K562 (cell line): ENCODE data around the gene ARHGEF16. TPM values are rescaled to one million over a fixed set of nuclear protein-coding genes. Genes with fewer than 3 reads are reported as not detected.

Experiments
- ATAC-seq: fragments of 200-7000 bp; cut with Tn5 transposase; 3 replicates; pipeline ENCODE4 v1.9.1; 2020; ENCODE audit warnings: moderate library complexity
- BruUV-seq: library from RNA; stranded (reverse); fragments of 400-500 nt; replicated peaks from 2 replicates; lab custom pipeline; 2021; lab: Mats Ljungman, UMichigan
- CTCF ChIA-PET: fragments of 300-600 bp; formaldehyde crosslinking; extraction: SDS; loops from one replicate; lab custom pipeline; 2021; ENCODE audit warnings: low intra/inter-chr PET ratio; lab: Yijun Ruan, JAX
- POLR2A ChIA-PET: fragments of 300-600, 350-650 bp; sonication (Branson Sonifier 250); formaldehyde crosslinking; extraction: SDS; loops from one replicate; lab custom pipeline; 2021; ENCODE audit warnings: antibody characterized with exemption, inconsistent platforms; lab: Yijun Ruan, JAX
- DNase-seq, 4 experiments: peaks; one replicate each; pipeline versions ENCODE4 v3.0.0 to v3.0.0-alpha.2; 2011 to 2018; ENCODE audit warnings: low spot score in 3 of 4, mixed read lengths in 3 of 4; ENCODE audit errors: extremely low read depth in 1 of 4
- FAIRE-seq: peaks from 2 replicates; lab custom pipeline; 2011; peaks lifted over from hg19 to GRCh38; lab: Jason Lieb, UNC
- H2AFZ ChIP-seq: 2 replicates; pipeline ENCODE4 v1.6.0; 2011; ENCODE audit warnings: low read depth, low read length, control low read depth, inconsistent platforms
- H3K27ac ChIP-seq: fragments of 200-600 bp; 3 replicates; pipeline ENCODE4 v1.8.0; 2011; ENCODE audit warnings: low read depth, mild to moderate bottlenecking, control low read depth, inconsistent platforms, low read length, moderate library complexity, mixed read lengths; ENCODE audit errors: extremely low read depth
- H3K27me3 ChIP-seq, 2 experiments: fragments of 300-600 bp in 1 of 2; 2 replicates in 1 of 2; 3 replicates in 1 of 2; pipeline versions ENCODE4 v1.6.0 to v1.8.0; 2011; ENCODE audit warnings: inconsistent platforms in 2 of 2, low read length in 2 of 2, mild to moderate bottlenecking in 1 of 2, mixed read lengths in 1 of 2, moderate library complexity in 1 of 2; ENCODE audit not compliant: control insufficient read depth in 2 of 2, insufficient read depth in 2 of 2
- H3K36me3 ChIP-seq: fragments of 300-600 bp; 3 replicates; pipeline ENCODE4 v1.8.0; 2011; ENCODE audit warnings: mild to moderate bottlenecking, low read length, inconsistent platforms; ENCODE audit not compliant: control insufficient read depth, insufficient read depth
- H3K4me1 ChIP-seq, 2 experiments: fragments of 200-600 bp in 1 of 2; replicated peaks in 1 of 2; 2 replicates in 1 of 2; 3 replicates in 1 of 2; pipeline versions ENCODE4 v1.5.1 to v1.8.0; 2011; ENCODE audit warnings: inconsistent platforms in 2 of 2, low read length in 2 of 2, mild to moderate bottlenecking in 1 of 2, mixed read lengths in 1 of 2, moderate library complexity in 1 of 2; ENCODE audit not compliant: control insufficient read depth in 2 of 2, insufficient read depth in 2 of 2
- H3K4me2 ChIP-seq: 2 replicates; pipeline ENCODE4 v1.6.1; 2011; ENCODE audit warnings: low read length, control low read depth, inconsistent platforms, mixed read lengths; ENCODE audit not compliant: insufficient read depth
- H3K4me3 ChIP-seq: fragments of 200-600 bp; sonication (generic), shearing (Covaris generic); 2 replicates; pipeline ENCODE4 v1.5.1; 2016; ENCODE audit warnings: control low read depth, inconsistent platforms
- H3K79me2 ChIP-seq: fragments of 200-600 bp; 3 replicates; pipeline ENCODE4 v1.8.0; 2011; ENCODE audit warnings: low read length, inconsistent platforms; ENCODE audit not compliant: control insufficient read depth, insufficient read depth
- H3K9ac ChIP-seq, 2 experiments: 2 replicates each; pipeline versions ENCODE4 v1.6.0 to v1.6.1; 2011; ENCODE audit warnings: low read depth in 2 of 2, low read length in 2 of 2, control low read depth in 1 of 2, inconsistent platforms in 1 of 2, mild to moderate bottlenecking in 1 of 2, mixed read lengths in 1 of 2; ENCODE audit not compliant: insufficient read depth in 1 of 2
- H3K9me1 ChIP-seq: one replicate; pipeline ENCODE4 v1.6.0; 2011; ENCODE audit warnings: inconsistent platforms, mild to moderate bottlenecking, low read length, moderate library complexity; ENCODE audit not compliant: control insufficient read depth, insufficient read depth
- H3K9me3 ChIP-seq: replicated peaks from 2 replicates; pipeline ENCODE4 v1.5.1; 2011; ENCODE audit warnings: low read depth, low read length, inconsistent platforms; ENCODE audit not compliant: control insufficient read depth, insufficient read depth
- H4K20me1 ChIP-seq: replicated peaks from 2 replicates; pipeline ENCODE4 v1.6.1; 2011; ENCODE audit warnings: low read length, inconsistent platforms, mixed read lengths; ENCODE audit not compliant: control insufficient read depth, insufficient read depth
- MAFK ChIP-seq: IDR thresholded peaks from 2 replicates; pipeline ENCODE4 v1.6.1; 2011; ENCODE audit warnings: low read length, improper control_type of control experiment
- SMARCC2 ChIP-seq: fragments of 450-650 bp; IDR thresholded peaks from 2 replicates; pipeline ENCODE4 v1.6.1; 2017; ENCODE audit warnings: antibody characterized with exemption, moderate library complexity, mild to moderate bottlenecking, low read depth
- TAL1 ChIP-seq: fragments of 450-650 bp; IDR thresholded peaks from 2 replicates; pipeline ENCODE4 v1.6.1; 2016; ENCODE audit warnings: mild to moderate bottlenecking
- THAP12 ChIP-seq: fragments of 250-450 bp; sonication (Bioruptor Pico); IDR thresholded peaks from 2 replicates; pipeline ENCODE4 v1.9.0; 2021; ENCODE audit warnings: mild to moderate bottlenecking, inconsistent platforms
- WGBS: fragments of 100-300 bp; shearing (Covaris generic); methylation state at CpG from one replicate; pipeline ENCODE4 v1.1.6; 2016; ENCODE audit warnings: low coverage, mixed read lengths; ENCODE audit not compliant: insufficient coverage; ENCODE audit errors: missing lambda C conversion rate; 5-methylcytosine and 5-hydroxymethylcytosine counted together
- in situ Hi-C: fragments of 300-500 bp; cut with MboI; formaldehyde crosslinking; loops from 4 replicates; pipeline ENCODE4 v1.15.0; 2018; ENCODE audit warnings: inconsistent platforms, mixed read lengths
- intact Hi-C: fragments of 100-400 bp; cut with micrococcal nuclease; formaldehyde crosslinking; loops from 2 replicates; pipeline ENCODE4 v1.14.2; 2022
- polyA plus RNA-seq, 8 experiments: library from polyadenylated mRNA; depleted of rRNA in 4 of 8; stranded (reverse) in 5 of 8; unstranded in 3 of 8; fragments of >200 nt; fragmentation: Nextera tagmentation in 2 of 8; fragmentation: Illumina TruSeq in 1 of 8; extraction: Ambion mirVana in 2 of 8; extraction: Trizol in 1 of 8; gene quantifications; 2 replicates each; pipeline versions ENCODE4 v1.2.1 to v1.2.3, GENCODE V29; 2011 to 2014; ENCODE audit warnings: inconsistent platforms in 1 of 8, missing spikeins in 1 of 8
- total RNA-seq, 7 experiments: library from RNA; depleted of rRNA in 6 of 7; stranded (reverse); fragments of >200 nt in 6 of 7; fragmentation: Illumina TruSeq in 2 of 7; extraction: Trizol in 2 of 7; gene quantifications; 2 replicates each; pipeline versions ENCODE4 v1.2.1 to v1.2.3, GENCODE V29; 2011 to 2021; ENCODE audit warnings: low replicate concordance in 1 of 7
- TF ChIP-seq, protein P1 (sequence below): sonication (generic); formaldehyde crosslinking; IDR thresholded peaks from 2 replicates; pipeline ENCODE4 v1.8.1; 2023; ENCODE audit warnings: missing genetic modification reagents, mild to moderate bottlenecking, borderline replicate concordance

ARHGEF16 gene
- total and polyA plus RNA-seq, 9 of the 15 experiments (the other 6 are each of a cell fraction or from before 2014, with no cell fraction given), result 0.15 to 1.2 (median 0.49) TPM; not detected in 2

GRCh38 chr1:3467096-3468036 lies 12.9 kb downstream of the ARHGEF16 start:
- BruUV-seq, result no TSS peak
- no peaks in the 10 kb centered on the region for H3K9me3 ChIP-seq
- H3K4me2 ChIP-seq, result no peak overlapping the region
- ChIA-PET CTCF (no interaction called here), POLR2A (interaction anchor here (0.5 to 1.1 kb wide), 5 partner anchors 8 to 1328 kb away, joined by 3 to 6 read pairs (median 3); no protein-coding TSS in a partner anchor)
- 4% methylated on average over 34 of the region's 35 CpGs for WGBS
- peaks cover 27% of the 10 kb centered on the region for H4K20me1 ChIP-seq
- no peak overlapping the region; a peak in 1 of 4 replicates for H3K9ac ChIP-seq
- no peak overlapping the region for H3K27ac ChIP-seq
- no peaks in the 10 kb centered on the region for H3K36me3 ChIP-seq
- DNase-seq, result no peak
- no peak for FAIRE-seq
- no peak overlapping the region for H2AFZ ChIP-seq
- intact Hi-C loops (no loop called here), in situ Hi-C loops (no loop called here)
- peaks cover 4% of the 10 kb centered on the region for H3K9me1 ChIP-seq
- H3K4me1 ChIP-seq, result peaks cover 0 to 60% of the 10 kb centered on the region in 2 experiments; a peak in 3 of 5 replicates
- no peak overlapping the region for H3K4me3 ChIP-seq
- no peak for ATAC-seq
- no peaks in the 10 kb centered on the region for H3K79me2 ChIP-seq
- peaks cover 34 to 73% of the 10 kb centered on the region in 2 experiments; a peak in 4 of 5 replicates for H3K27me3 ChIP-seq
- TF ChIP-seq THAP12 (CRISPR knock-in tag) (no peak), TAL1 (no peak), SMARCC2 (no peak), MAFK (no peak)
- TF ChIP-seq, protein P1, sequence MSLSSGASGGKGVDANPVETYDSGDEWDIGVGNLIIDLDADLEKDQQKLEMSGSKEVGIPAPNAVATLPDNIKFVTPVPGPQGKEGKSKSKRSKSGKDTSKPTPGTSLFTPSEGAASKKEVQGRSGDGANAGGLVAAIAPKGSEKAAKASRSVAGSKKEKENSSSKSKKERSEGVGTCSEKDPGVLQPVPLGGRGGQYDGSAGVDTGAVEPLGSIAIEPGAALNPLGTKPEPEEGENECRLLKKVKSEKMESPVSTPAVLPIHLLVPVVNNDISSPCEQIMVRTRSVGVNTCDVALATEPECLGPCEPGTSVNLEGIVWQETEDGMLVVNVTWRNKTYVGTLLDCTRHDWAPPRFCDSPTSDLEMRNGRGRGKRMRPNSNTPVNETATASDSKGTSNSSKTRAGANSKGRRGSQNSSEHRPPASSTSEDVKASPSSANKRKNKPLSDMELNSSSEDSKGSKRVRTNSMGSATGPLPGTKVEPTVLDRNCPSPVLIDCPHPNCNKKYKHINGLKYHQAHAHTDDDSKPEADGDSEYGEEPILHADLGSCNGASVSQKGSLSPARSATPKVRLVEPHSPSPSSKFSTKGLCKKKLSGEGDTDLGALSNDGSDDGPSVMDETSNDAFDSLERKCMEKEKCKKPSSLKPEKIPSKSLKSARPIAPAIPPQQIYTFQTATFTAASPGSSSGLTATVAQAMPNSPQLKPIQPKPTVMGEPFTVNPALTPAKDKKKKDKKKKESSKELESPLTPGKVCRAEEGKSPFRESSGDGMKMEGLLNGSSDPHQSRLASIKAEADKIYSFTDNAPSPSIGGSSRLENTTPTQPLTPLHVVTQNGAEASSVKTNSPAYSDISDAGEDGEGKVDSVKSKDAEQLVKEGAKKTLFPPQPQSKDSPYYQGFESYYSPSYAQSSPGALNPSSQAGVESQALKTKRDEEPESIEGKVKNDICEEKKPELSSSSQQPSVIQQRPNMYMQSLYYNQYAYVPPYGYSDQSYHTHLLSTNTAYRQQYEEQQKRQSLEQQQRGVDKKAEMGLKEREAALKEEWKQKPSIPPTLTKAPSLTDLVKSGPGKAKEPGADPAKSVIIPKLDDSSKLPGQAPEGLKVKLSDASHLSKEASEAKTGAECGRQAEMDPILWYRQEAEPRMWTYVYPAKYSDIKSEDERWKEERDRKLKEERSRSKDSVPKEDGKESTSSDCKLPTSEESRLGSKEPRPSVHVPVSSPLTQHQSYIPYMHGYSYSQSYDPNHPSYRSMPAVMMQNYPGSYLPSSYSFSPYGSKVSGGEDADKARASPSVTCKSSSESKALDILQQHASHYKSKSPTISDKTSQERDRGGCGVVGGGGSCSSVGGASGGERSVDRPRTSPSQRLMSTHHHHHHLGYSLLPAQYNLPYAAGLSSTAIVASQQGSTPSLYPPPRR (CRISPR knock-in tag), result no peak
